Calu3 (cell line): ENCODE data around the gene RAD50. TPM values are rescaled to one million over a fixed set of nuclear protein-coding genes. Genes with fewer than 3 reads are reported as not detected.
"Not testable (repeated sequence)": the region's sequence is repeated elsewhere in the genome, so short reads cannot be mapped to it uniquely, and the experiment has no call there.

Experiments
- BruUV-seq: library from RNA; stranded (reverse); fragments of 400-500 nt; replicated peaks from 2 replicates; lab custom pipeline; 2021; lab: Mats Ljungman, UMichigan
- CTCF ChIA-PET: fragments of 300-600 bp; sonication (Branson Sonifier 250); formaldehyde crosslinking; loops from one replicate; lab custom pipeline; 2022; ENCODE audit warnings: antibody characterized with exemption; lab: Charles Lee
- DNase-seq: peaks from one replicate; pipeline ENCODE4 v3.0.0; 2022
- H3K27ac Mint-ChIP-seq: one replicate; pipeline ENCODE4 v1.8.0; 2022; ENCODE audit warnings: mixed read lengths; ENCODE audit not compliant: unreplicated experiment
- H3K27me3 Mint-ChIP-seq: one replicate; pipeline ENCODE4 v1.8.0; 2022; ENCODE audit warnings: mixed read lengths; ENCODE audit not compliant: unreplicated experiment
- H3K36me3 Mint-ChIP-seq: one replicate; pipeline ENCODE4 v1.8.0; 2022; ENCODE audit warnings: mild to moderate bottlenecking, moderate library complexity, mixed read lengths; ENCODE audit not compliant: insufficient read depth, unreplicated experiment
- H3K4me1 Mint-ChIP-seq: one replicate; pipeline ENCODE4 v1.8.0; 2022; ENCODE audit warnings: mild to moderate bottlenecking, low read depth, mixed read lengths; ENCODE audit not compliant: unreplicated experiment
- H3K4me3 Mint-ChIP-seq: one replicate; pipeline ENCODE4 v1.8.0; 2022; ENCODE audit warnings: mild to moderate bottlenecking, low read depth, moderate library complexity, mixed read lengths; ENCODE audit not compliant: unreplicated experiment
- H3K9me3 Mint-ChIP-seq: one replicate; pipeline ENCODE4 v1.8.0; 2022; ENCODE audit warnings: low read depth, mixed read lengths; ENCODE audit not compliant: unreplicated experiment
- intact Hi-C: fragments of 100-400 bp; cut with micrococcal nuclease; formaldehyde crosslinking; loops from one replicate; pipeline ENCODE4 v1.10.0; 2022; ENCODE audit not compliant: unreplicated experiment
- total RNA-seq: library from RNA; stranded (reverse); gene quantifications from 2 replicates; pipeline ENCODE4 v1.2.3, GENCODE V29; 2022
- TF ChIP-seq, protein P1 (sequence below): fragments of 200-600 bp; IDR thresholded peaks from one replicate; pipeline ENCODE4 v1.8.0; 2022; ENCODE audit warnings: antibody characterized with exemption; ENCODE audit not compliant: unreplicated experiment

The RAD50 gene
- total RNA-seq, 1 experiment from 2014 or later = 35.9 TPM

DNA sequence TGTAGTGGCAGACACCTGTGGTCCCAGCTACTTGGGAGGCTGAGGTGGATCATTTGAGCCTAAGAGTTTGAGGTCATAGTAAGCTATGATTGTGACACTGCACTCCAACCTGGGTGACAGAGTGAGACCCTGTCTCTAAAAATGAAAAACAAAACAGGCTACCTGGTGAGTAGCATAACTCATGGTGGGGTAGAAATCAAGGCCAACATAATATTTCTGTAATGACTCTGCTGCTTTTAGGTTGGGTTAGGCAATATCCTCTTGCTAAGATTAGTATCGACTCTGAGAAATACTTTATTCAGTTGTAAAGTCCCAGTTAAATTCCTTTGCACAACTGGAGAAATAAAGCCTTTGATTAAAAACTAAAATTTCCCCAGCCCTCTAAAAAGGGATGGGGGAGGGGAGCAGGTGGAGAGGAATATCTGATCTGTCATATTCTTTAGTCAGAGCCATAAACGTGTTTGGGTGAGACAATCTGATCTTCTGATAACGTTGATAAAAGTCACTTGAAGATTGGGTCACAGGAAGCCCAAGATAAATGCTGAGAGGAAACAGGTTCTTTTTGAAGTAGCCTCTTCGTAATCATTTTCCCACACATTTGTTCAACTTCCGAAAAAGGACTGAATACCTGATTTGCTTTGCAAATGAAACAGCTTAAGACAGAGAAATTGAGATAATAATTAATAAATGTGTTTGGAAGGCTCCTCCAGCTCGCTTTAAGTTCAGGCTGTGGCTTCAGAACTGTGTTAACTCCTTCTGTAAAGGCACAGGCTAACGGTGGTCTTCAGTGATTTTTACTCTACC is 132.0 kb downstream of the RAD50 start:
- CTCF ChIA-PET = no interaction called here
- no peak for DNase-seq
- Mint-ChIP-seq H3K36me3 (no peaks in the 10 kb centered on the region), H3K9me3 (no peaks in the 10 kb centered on the region), H3K27ac (no peak overlapping the region), H3K4me1 (no peaks in the 10 kb centered on the region), H3K27me3 (no peaks in the 10 kb centered on the region), H3K4me3 (no peak overlapping the region)
- intact Hi-C loops = no loop called here
- BruUV-seq = no TSS peak
- TF ChIP-seq, protein P1, sequence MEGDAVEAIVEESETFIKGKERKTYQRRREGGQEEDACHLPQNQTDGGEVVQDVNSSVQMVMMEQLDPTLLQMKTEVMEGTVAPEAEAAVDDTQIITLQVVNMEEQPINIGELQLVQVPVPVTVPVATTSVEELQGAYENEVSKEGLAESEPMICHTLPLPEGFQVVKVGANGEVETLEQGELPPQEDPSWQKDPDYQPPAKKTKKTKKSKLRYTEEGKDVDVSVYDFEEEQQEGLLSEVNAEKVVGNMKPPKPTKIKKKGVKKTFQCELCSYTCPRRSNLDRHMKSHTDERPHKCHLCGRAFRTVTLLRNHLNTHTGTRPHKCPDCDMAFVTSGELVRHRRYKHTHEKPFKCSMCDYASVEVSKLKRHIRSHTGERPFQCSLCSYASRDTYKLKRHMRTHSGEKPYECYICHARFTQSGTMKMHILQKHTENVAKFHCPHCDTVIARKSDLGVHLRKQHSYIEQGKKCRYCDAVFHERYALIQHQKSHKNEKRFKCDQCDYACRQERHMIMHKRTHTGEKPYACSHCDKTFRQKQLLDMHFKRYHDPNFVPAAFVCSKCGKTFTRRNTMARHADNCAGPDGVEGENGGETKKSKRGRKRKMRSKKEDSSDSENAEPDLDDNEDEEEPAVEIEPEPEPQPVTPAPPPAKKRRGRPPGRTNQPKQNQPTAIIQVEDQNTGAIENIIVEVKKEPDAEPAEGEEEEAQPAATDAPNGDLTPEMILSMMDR = no peak

DNA sequence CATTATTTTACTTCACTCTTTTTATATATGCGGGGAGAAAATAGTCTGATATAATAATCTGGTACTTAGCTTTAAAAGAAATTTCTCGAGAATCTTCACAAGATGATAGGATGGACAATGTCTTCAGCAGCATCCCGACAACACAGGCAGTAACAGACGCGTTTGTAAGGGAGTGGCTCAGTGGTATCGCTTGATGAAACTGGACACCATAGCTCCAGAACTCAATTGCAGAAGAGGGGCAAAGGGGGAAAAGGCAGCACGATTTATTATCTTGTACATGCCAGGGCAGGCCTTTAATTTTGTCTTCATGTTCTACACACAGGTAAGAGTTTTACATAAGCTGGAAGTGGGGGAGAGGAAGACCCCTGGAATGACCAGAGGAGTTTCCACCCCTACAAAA is 132.7 kb downstream of the RAD50 start:
- Mint-ChIP-seq H3K4me1 (no peaks in the 10 kb centered on the region), H3K4me3 (no peak overlapping the region), H3K27me3 (no peaks in the 10 kb centered on the region), H3K27ac (no peak overlapping the region), H3K36me3 (no peaks in the 10 kb centered on the region), H3K9me3 (no peaks in the 10 kb centered on the region)
- TF ChIP-seq, protein P1 = no peak
- DNase-seq = no peak
- intact Hi-C loops = no loop called here
- CTCF ChIA-PET = no interaction called here
- BruUV-seq = no TSS peak

DNA sequence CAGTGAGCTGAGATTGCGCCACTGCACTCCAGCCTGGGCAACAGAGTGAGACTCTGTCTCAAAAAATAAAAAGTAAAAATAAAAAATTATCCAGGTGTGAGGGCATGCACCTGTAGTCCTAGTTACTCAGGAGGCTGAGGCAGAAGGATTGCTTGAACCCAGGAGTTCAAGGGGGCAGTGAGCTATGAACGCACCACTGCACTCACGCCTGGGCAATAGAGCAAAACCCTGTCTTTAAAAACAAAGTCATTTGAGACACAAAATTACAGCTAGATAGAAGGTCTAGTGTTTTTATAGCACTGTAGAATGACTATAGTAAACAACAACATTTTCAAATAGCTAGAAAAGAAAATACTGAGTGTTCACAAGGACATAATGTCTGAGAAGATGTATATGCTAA is 133.4 kb downstream of the RAD50 start:
- Mint-ChIP-seq H3K4me3 (no peak overlapping the region), H3K27ac (no peak overlapping the region), H3K27me3 (no peaks in the 10 kb centered on the region), H3K36me3 (no peaks in the 10 kb centered on the region), H3K9me3 (no peaks in the 10 kb centered on the region), H3K4me1 (no peaks in the 10 kb centered on the region)
- intact Hi-C loops = no loop called here
- CTCF ChIA-PET = no interaction called here
- BruUV-seq = no TSS peak
- no peak for DNase-seq
- TF ChIP-seq, protein P1 = no peak

DNA sequence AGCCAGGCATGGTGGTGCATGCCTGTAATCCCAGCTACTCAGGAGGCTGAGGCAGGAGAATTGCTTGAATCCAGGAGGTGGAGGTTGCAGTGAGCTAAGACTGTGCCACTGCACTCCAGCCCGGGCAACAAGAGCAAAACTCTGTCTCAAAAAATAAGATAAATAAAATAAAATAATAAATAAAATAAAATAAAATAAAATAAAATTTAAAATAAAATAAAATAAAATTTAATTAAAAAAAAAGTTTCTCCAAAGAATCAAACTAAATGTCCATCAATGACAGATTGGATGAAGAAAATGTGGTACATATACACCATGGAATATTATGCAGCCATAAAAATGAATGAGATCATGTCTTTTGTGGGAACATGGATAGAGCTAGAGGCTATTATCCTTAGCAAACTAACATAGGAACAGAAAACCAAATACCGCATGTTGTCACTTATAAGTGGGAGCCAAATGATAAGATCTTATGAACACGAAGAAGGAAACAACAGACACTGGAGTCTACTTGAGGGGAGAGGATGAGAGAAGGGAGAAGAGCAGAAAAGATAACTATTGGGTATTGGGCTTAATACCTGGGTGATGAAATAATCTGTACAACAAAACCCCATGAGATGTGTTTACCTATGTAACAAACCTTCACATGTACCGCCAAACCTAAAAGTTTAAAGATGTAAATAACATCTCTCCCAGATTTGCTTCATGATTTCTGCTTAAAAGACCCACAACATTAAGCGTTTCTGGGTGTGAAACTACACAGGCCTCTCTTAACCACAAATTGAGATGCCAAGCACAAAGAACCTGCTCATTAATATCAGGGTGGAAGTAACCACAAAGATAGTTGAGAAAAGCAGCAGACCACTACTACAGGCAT is 135.2 kb downstream of the RAD50 start:
- H3K27me3 Mint-ChIP-seq, H3K27ac Mint-ChIP-seq, H3K4me1 Mint-ChIP-seq, intact Hi-C loops, BruUV-seq, H3K36me3 Mint-ChIP-seq, H3K4me3 Mint-ChIP-seq, DNase-seq, H3K9me3 Mint-ChIP-seq: not testable (repeated sequence)
- CTCF ChIA-PET = interaction anchor here (1.0 kb wide), 1 partner anchor 128 kb away, joined by 3 read pairs; no protein-coding TSS in a partner anchor
